HG03521 (cell line): ENCODE results near the gene ATXN1.

ENCODE experiments used
- ATAC-seq: cut with Tn5 transposase; IDR thresholded peaks from one replicate; pipeline ENCODE4 v1.9.1; 2021; ENCODE audit warnings: mild to moderate bottlenecking, moderate library complexity; ENCODE audit not compliant: unreplicated experiment

The ATXN1 gene

GRCh38 chr6:16354692-16355091 lies 406.6 kb downstream of the ATXN1 start:
- ATAC-seq = no peak

- no peak for ATAC-seq
Measured at GRCh38 chr6:16352821-16353438, 408.3 kb downstream of the ATXN1 start.

- ATAC-seq = no peak
Measured at GRCh38 chr6:16352258-16352635, 409.0 kb downstream of the ATXN1 start.

- no peak for ATAC-seq
Measured at GRCh38 chr6:16349544-16349943, 411.7 kb downstream of the ATXN1 start.

- no peak for ATAC-seq
Measured at GRCh38 chr6:16346831-16347230, 414.4 kb downstream of the ATXN1 start.

GRCh38 chr6:16345449-16346330 lies 415.6 kb downstream of the ATXN1 start:
- ATAC-seq = no peak

GRCh38 chr6:16344756-16345155 lies 416.5 kb downstream of the ATXN1 start:
- no peak for ATAC-seq

- ATAC-seq = no peak
Measured at GRCh38 chr6:16343593-16343992, 417.7 kb downstream of the ATXN1 start.

- ATAC-seq = no peak
Measured at GRCh38 chr6:16339265-16339587, 422.0 kb downstream of the ATXN1 start.

- no peak for ATAC-seq
Measured at GRCh38 chr6:16338577-16339264, 422.5 kb downstream of the ATXN1 start.

GRCh38 chr6:16337295-16337975 lies 423.8 kb downstream of the ATXN1 start:
- no peak for ATAC-seq

GRCh38 chr6:16336911-16337294 lies 424.4 kb downstream of the ATXN1 start:
- ATAC-seq = no peak

GRCh38 chr6:16336056-16336818 lies 425.0 kb downstream of the ATXN1 start:
- no peak for ATAC-seq

- no peak for ATAC-seq
Measured at GRCh38 chr6:16335176-16335575, 426.1 kb downstream of the ATXN1 start.

- no peak for ATAC-seq
Measured at GRCh38 chr6:16334671-16335070, 426.6 kb downstream of the ATXN1 start.

GRCh38 chr6:16333580-16333979 lies 427.7 kb downstream of the ATXN1 start:
- no peak for ATAC-seq

GRCh38 chr6:16332175-16332542 lies 429.1 kb downstream of the ATXN1 start:
- ATAC-seq = peak; percentile 84

GRCh38 chr6:16331384-16332174 lies 429.7 kb downstream of the ATXN1 start:
- peak; percentile 41 for ATAC-seq

- ATAC-seq = no peak
Measured at GRCh38 chr6:16329233-16329632, 432.0 kb downstream of the ATXN1 start.

- no peak for ATAC-seq
Measured at GRCh38 chr6:16327777-16328325, 433.4 kb downstream of the ATXN1 start.
